GM23338 (cell line): ENCODE measurements around the gene KHK. TPM values are rescaled to one million over a fixed set of nuclear protein-coding genes. Genes with fewer than 3 reads are reported as not detected.

Experiments used
- EZH2phosphoT487 ChIP-seq: fragments of 200-600 bp; sonication (generic); IDR thresholded peaks from one replicate; pipeline ENCODE4 v1.8.1; 2018; ENCODE audit warnings: antibody characterized with exemption; ENCODE audit not compliant: unreplicated experiment
- JUNB ChIP-seq: IDR thresholded peaks from one replicate; pipeline ENCODE4 v1.6.1; 2016; ENCODE audit warnings: antibody characterized with exemption; ENCODE audit not compliant: unreplicated experiment
- NANOG ChIP-seq: IDR thresholded peaks from 2 replicates; pipeline ENCODE4 v1.6.1; 2016; ENCODE audit warnings: antibody characterized with exemption, borderline replicate concordance
- POLR2AphosphoS5 ChIP-seq: IDR thresholded peaks from 2 replicates; pipeline ENCODE4 v1.6.1; 2016; ENCODE audit warnings: antibody characterized with exemption, low read depth
- STAT1 ChIP-seq: IDR thresholded peaks from one replicate; pipeline ENCODE4 v1.6.1; 2016; ENCODE audit warnings: antibody characterized with exemption; ENCODE audit not compliant: unreplicated experiment
- ZNF114 ChIP-seq: fragments of 250-450 bp; sonication (Bioruptor Pico); IDR thresholded peaks from 2 replicates; pipeline ENCODE4 v1.5.0; 2020; ENCODE audit warnings: mild to moderate bottlenecking, moderate library complexity
- ZNF331 ChIP-seq: fragments of 250-450 bp; sonication (Bioruptor Pico); IDR thresholded peaks from 2 replicates; pipeline ENCODE4 v1.5.0; 2020; ENCODE audit warnings: low read depth, mild to moderate bottlenecking, moderate library complexity
- polyA plus RNA-seq: library from polyadenylated mRNA; unstranded; fragments of >200 nt; fragmentation: Nextera tagmentation; extraction: Ambion mirVana; gene quantifications from 2 replicates; pipeline ENCODE4 v1.2.1, GENCODE V29; 2016
- total RNA-seq: library from RNA; depleted of rRNA; stranded (reverse); fragments of >200 nt; shearing (Covaris generic); gene quantifications from 2 replicates; pipeline ENCODE4 v1.2.3, GENCODE V29; 2014
- TF ChIP-seq, protein P1 (sequence below): fragments of 250-450 bp; sonication (Bioruptor Pico); IDR thresholded peaks from 2 replicates; pipeline ENCODE4 v1.5.0; 2020; ENCODE audit warnings: mild to moderate bottlenecking, moderate library complexity
- TF ChIP-seq, protein P2 (sequence below): IDR thresholded peaks from 2 replicates; pipeline ENCODE4 v1.6.1; 2016; ENCODE audit warnings: antibody characterized with exemption
- TF ChIP-seq, protein P3 (sequence below), 2 experiments: fragments of 200-600 bp in 1 of 2; sonication (generic) in 1 of 2; conservative IDR thresholded peaks; 2 replicates each; pipeline versions ENCODE4 v1.5.1 to v1.6.1; 2016 to 2017; ENCODE audit warnings: antibody characterized with exemption in 2 of 2, low read depth in 2 of 2, mild to moderate bottlenecking in 2 of 2, moderate library complexity in 1 of 2

KHK gene
- total and polyA plus RNA-seq, 2 experiments from 2014 or later: 9.7 TPM

DNA sequence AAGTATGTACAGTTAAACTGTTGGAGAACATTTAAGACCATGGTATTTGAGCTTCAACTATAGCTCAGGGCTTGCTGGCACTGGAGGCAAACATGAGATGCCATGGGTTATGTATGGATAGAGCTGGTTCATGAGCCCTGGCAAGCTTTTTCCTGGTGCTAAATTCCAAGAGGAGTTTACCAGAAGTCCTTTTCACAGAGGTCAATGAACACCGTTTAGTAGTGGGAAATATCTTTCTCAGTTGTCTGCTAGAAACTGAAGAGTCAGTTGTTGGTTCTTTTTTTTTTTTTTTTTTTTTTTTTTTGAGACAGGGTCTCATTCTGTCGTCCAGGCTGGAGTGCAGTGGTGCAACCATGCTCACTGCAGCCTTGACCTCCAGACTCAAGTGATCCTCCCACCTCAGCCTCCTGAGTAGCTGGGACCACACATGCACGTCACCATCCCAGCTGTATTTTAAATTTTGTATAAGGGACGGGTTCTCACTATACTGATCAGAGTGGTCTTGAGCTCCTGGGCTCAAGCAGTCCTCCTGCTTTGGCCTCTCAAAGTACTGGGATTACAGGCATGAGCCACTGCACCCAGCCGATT lies 1.3 kb downstream of the KHK start (continued):
- TF ChIP-seq, protein P1, sequence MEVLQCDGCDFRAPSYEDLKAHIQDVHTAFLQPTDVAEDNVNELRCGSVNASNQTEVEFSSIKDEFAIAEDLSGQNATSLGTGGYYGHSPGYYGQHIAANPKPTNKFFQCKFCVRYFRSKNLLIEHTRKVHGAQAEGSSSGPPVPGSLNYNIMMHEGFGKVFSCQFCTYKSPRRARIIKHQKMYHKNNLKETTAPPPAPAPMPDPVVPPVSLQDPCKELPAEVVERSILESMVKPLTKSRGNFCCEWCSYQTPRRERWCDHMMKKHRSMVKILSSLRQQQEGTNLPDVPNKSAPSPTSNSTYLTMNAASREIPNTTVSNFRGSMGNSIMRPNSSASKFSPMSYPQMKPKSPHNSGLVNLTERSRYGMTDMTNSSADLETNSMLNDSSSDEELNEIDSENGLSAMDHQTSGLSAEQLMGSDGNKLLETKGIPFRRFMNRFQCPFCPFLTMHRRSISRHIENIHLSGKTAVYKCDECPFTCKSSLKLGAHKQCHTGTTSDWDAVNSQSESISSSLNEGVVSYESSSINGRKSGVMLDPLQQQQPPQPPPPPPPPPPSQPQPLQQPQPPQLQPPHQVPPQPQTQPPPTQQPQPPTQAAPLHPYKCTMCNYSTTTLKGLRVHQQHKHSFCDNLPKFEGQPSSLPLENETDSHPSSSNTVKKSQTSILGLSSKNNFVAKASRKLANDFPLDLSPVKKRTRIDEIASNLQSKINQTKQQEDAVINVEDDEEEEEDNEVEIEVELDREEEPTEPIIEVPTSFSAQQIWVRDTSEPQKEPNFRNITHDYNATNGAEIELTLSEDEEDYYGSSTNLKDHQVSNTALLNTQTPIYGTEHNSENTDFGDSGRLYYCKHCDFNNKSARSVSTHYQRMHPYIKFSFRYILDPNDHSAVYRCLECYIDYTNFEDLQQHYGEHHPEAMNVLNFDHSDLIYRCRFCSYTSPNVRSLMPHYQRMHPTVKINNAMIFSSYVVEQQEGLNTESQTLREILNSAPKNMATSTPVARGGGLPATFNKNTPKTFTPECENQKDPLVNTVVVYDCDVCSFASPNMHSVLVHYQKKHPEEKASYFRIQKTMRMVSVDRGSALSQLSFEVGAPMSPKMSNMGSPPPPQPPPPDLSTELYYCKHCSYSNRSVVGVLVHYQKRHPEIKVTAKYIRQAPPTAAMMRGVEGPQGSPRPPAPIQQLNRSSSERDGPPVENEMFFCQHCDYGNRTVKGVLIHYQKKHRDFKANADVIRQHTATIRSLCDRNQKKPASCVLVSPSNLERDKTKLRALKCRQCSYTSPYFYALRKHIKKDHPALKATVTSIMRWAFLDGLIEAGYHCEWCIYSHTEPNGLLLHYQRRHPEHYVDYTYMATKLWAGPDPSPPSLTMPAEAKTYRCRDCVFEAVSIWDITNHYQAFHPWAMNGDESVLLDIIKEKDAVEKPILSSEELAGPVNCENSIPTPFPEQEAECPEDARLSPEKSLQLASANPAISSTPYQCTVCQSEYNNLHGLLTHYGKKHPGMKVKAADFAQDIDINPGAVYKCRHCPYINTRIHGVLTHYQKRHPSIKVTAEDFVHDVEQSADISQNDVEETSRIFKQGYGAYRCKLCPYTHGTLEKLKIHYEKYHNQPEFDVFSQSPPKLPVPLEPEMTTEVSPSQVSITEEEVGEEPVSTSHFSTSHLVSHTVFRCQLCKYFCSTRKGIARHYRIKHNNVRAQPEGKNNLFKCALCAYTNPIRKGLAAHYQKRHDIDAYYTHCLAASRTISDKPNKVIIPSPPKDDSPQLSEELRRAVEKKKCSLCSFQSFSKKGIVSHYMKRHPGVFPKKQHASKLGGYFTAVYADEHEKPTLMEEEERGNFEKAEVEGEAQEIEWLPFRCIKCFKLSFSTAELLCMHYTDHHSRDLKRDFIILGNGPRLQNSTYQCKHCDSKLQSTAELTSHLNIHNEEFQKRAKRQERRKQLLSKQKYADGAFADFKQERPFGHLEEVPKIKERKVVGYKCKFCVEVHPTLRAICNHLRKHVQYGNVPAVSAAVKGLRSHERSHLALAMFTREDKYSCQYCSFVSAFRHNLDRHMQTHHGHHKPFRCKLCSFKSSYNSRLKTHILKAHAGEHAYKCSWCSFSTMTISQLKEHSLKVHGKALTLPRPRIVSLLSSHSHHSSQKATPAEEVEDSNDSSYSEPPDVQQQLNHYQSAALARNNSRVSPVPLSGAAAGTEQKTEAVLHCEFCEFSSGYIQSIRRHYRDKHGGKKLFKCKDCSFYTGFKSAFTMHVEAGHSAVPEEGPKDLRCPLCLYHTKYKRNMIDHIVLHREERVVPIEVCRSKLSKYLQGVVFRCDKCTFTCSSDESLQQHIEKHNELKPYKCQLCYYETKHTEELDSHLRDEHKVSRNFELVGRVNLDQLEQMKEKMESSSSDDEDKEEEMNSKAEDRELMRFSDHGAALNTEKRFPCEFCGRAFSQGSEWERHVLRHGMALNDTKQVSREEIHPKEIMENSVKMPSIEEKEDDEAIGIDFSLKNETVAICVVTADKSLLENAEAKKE (CRISPR knock-in tag): no peak
- TF ChIP-seq POLR2AphosphoS5 (no peak), ZNF114 (CRISPR knock-in tag) (no peak), NANOG (no peak), JUNB (no peak), STAT1 (no peak), ZNF331 (no peak), EZH2phosphoT487 (no peak)
- TF ChIP-seq, protein P2, sequence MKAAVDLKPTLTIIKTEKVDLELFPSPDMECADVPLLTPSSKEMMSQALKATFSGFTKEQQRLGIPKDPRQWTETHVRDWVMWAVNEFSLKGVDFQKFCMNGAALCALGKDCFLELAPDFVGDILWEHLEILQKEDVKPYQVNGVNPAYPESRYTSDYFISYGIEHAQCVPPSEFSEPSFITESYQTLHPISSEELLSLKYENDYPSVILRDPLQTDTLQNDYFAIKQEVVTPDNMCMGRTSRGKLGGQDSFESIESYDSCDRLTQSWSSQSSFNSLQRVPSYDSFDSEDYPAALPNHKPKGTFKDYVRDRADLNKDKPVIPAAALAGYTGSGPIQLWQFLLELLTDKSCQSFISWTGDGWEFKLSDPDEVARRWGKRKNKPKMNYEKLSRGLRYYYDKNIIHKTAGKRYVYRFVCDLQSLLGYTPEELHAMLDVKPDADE: no peak
- TF ChIP-seq, protein P3, sequence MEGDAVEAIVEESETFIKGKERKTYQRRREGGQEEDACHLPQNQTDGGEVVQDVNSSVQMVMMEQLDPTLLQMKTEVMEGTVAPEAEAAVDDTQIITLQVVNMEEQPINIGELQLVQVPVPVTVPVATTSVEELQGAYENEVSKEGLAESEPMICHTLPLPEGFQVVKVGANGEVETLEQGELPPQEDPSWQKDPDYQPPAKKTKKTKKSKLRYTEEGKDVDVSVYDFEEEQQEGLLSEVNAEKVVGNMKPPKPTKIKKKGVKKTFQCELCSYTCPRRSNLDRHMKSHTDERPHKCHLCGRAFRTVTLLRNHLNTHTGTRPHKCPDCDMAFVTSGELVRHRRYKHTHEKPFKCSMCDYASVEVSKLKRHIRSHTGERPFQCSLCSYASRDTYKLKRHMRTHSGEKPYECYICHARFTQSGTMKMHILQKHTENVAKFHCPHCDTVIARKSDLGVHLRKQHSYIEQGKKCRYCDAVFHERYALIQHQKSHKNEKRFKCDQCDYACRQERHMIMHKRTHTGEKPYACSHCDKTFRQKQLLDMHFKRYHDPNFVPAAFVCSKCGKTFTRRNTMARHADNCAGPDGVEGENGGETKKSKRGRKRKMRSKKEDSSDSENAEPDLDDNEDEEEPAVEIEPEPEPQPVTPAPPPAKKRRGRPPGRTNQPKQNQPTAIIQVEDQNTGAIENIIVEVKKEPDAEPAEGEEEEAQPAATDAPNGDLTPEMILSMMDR (conservative IDR thresholded peaks at IDR 0.05; ENCODE audit: low read depth in 2 of 2): no peak
